HG02870 (cell line): ENCODE results near the gene SCTR.

ENCODE experiments used
- ATAC-seq: cut with Tn5 transposase; IDR thresholded peaks from one replicate; pipeline ENCODE4 v1.9.1; 2021; ENCODE audit warnings: mild to moderate bottlenecking, moderate library complexity; ENCODE audit not compliant: unreplicated experiment

The SCTR gene

GRCh38 chr2:119523383-119523951 lies 816 bp downstream of the SCTR start:
- no peak for ATAC-seq

- ATAC-seq, result no peak
Measured at GRCh38 chr2:119522671-119523070, 1.6 kb downstream of the SCTR start.

GRCh38 chr2:119521433-119522050 lies 2.7 kb downstream of the SCTR start:
- no peak for ATAC-seq

- ATAC-seq, result no peak
Measured at GRCh38 chr2:119520696-119521432, 3.4 kb downstream of the SCTR start.

- ATAC-seq, result no peak
Measured at GRCh38 chr2:119519057-119519408, 5.2 kb downstream of the SCTR start.

- no peak for ATAC-seq
Measured at GRCh38 chr2:119518401-119519056, 5.8 kb downstream of the SCTR start.

GRCh38 chr2:119517433-119517832 lies 6.8 kb downstream of the SCTR start:
- peak; percentile 96 for ATAC-seq

- ATAC-seq, result no peak
Measured at GRCh38 chr2:119516121-119516520, 8.2 kb downstream of the SCTR start.

- ATAC-seq, result no peak
Measured at GRCh38 chr2:119513832-119514231, 10.5 kb downstream of the SCTR start.

- ATAC-seq, result no peak
Measured at GRCh38 chr2:119512946-119513345, 11.3 kb downstream of the SCTR start.

GRCh38 chr2:119511989-119512388 lies 12.3 kb downstream of the SCTR start:
- ATAC-seq, result no peak

- ATAC-seq, result no peak
Measured at GRCh38 chr2:119508756-119509155, 15.5 kb downstream of the SCTR start.

- ATAC-seq, result no peak
Measured at GRCh38 chr2:119496682-119497081, 27.6 kb downstream of the SCTR start.

- ATAC-seq, result no peak
Measured at GRCh38 chr2:119495948-119496347, 28.3 kb downstream of the SCTR start.

GRCh38 chr2:119494163-119494790 lies 30.0 kb downstream of the SCTR start:
- no peak for ATAC-seq

- ATAC-seq, result no peak
Measured at GRCh38 chr2:119491776-119492525, 32.3 kb downstream of the SCTR start.

- ATAC-seq, result no peak
Measured at GRCh38 chr2:119490653-119491195, 33.6 kb downstream of the SCTR start.

GRCh38 chr2:119490106-119490505 lies 34.2 kb downstream of the SCTR start:
- no peak for ATAC-seq

- ATAC-seq, result no peak
Measured at GRCh38 chr2:119489232-119489952, 34.9 kb downstream of the SCTR start.
